ENCODE data around the gene ITPR3. TPM values are rescaled to one million over a fixed set of nuclear protein-coding genes. Genes with fewer than 3 reads are reported as not detected.

Gene ITPR3
- total and polyA plus RNA-seq, 8 donors = 14.1 to 149 (median 65.6) TPM

GRCh38 chr6:33724102-33725023 lies 103.2 kb downstream of the ITPR3 start:
- Histone ChIP-seq H3K4me1 (peaks cover 26 to 42% (median 29%) of the 10 kb centered on the region in 4 donors), H3K27me3 (no peaks in the 10 kb centered on the region), H3K4me3 (no peak overlapping the region), H3K9me3 (no peaks in the 10 kb centered on the region), H3K36me3 (no peaks in the 10 kb centered on the region), H3K27ac (no peak overlapping the region)
- DNase-seq = no peak
- intact Hi-C loops (cut with DNase I; ENCODE audit: low total_unique reads) = no loop called here
- 68 to 79% (median 75%) methylated on average over 13 of the region's 13 CpGs for WGBS, 5 donors
- no peak for TF ChIP-seq EP300 (IDR thresholded peaks at IDR 0.05)
- no peak for TF ChIP-seq CTCF (IDR thresholded peaks at IDR 0.05)

- H3K4me3 ChIP-seq = no peak overlapping the region
- peaks cover 20 to 34% (median 22%) of the 10 kb centered on the region in 4 donors for H3K4me1 ChIP-seq
- intact Hi-C loops (cut with DNase I; ENCODE audit: low total_unique reads) = no loop called here
- no peaks in the 10 kb centered on the region for H3K9me3 ChIP-seq
- WGBS, 5 donors = 89 to 98% (median 96%) methylated on average over 9 to 14 of the region's 14 CpGs
- H3K27me3 ChIP-seq = no peaks in the 10 kb centered on the region
- DNase-seq = no peak
- no peak overlapping the region for H3K27ac ChIP-seq
- H3K36me3 ChIP-seq = no peaks in the 10 kb centered on the region
- TF ChIP-seq EP300 (IDR thresholded peaks at IDR 0.05) = no peak
- no peak for TF ChIP-seq POLR2A (IDR thresholded peaks at IDR 0.05)
- TF ChIP-seq CTCF (IDR thresholded peaks at IDR 0.05) = no peak
- no peak for TF ChIP-seq POLR2AphosphoS5 (IDR thresholded peaks at IDR 0.05)
These were observed 104.1 kb downstream of the ITPR3 start for GRCh38 chr6:33725222-33725621.

GRCh38 chr6:33725891-33726673 lies 105.0 kb downstream of the ITPR3 start:
- Histone ChIP-seq H3K27ac (no peak overlapping the region), H3K4me3 (no peak overlapping the region), H3K27me3 (no peaks in the 10 kb centered on the region), H3K4me1 (peaks cover 15 to 28% (median 20%) of the 10 kb centered on the region in 4 donors), H3K36me3 (no peaks in the 10 kb centered on the region), H3K9me3 (no peaks in the 10 kb centered on the region)
- no peak for DNase-seq
- TF ChIP-seq POLR2A (IDR thresholded peaks at IDR 0.05) (no peak), POLR2AphosphoS5 (IDR thresholded peaks at IDR 0.05) (no peak), EP300 (IDR thresholded peaks at IDR 0.05) (no peak), CTCF (IDR thresholded peaks at IDR 0.05) (no peak)
- 83 to 92% (median 89%) methylated on average over 7 of the region's 7 CpGs for WGBS, 5 donors
- intact Hi-C loops (cut with DNase I; ENCODE audit: low total_unique reads) = no loop called here

- intact Hi-C loops (cut with DNase I; ENCODE audit: low total_unique reads) = no loop called here
- H3K27me3 ChIP-seq = no peaks in the 10 kb centered on the region
- no peaks in the 10 kb centered on the region for H3K36me3 ChIP-seq
- TF ChIP-seq POLR2AphosphoS5 (IDR thresholded peaks at IDR 0.05) (no peak), POLR2A (IDR thresholded peaks at IDR 0.05) (no peak), EP300 (IDR thresholded peaks at IDR 0.05) (no peak), CTCF (IDR thresholded peaks at IDR 0.05) (no peak)
- WGBS, 5 donors = 88 to 95% (median 94%) methylated on average over 13 to 15 of the region's 15 CpGs
- H3K27ac ChIP-seq = no peak overlapping the region
- H3K4me3 ChIP-seq = no peak overlapping the region
- H3K4me1 ChIP-seq = peaks cover 13 to 27% (median 19%) of the 10 kb centered on the region in 4 donors
- no peak for DNase-seq
- no peaks in the 10 kb centered on the region for H3K9me3 ChIP-seq
These were observed 105.6 kb downstream of the ITPR3 start for GRCh38 chr6:33726696-33727095.
